Measurements from ENCODE around the gene PAPPA.

Gene PAPPA, protein sequence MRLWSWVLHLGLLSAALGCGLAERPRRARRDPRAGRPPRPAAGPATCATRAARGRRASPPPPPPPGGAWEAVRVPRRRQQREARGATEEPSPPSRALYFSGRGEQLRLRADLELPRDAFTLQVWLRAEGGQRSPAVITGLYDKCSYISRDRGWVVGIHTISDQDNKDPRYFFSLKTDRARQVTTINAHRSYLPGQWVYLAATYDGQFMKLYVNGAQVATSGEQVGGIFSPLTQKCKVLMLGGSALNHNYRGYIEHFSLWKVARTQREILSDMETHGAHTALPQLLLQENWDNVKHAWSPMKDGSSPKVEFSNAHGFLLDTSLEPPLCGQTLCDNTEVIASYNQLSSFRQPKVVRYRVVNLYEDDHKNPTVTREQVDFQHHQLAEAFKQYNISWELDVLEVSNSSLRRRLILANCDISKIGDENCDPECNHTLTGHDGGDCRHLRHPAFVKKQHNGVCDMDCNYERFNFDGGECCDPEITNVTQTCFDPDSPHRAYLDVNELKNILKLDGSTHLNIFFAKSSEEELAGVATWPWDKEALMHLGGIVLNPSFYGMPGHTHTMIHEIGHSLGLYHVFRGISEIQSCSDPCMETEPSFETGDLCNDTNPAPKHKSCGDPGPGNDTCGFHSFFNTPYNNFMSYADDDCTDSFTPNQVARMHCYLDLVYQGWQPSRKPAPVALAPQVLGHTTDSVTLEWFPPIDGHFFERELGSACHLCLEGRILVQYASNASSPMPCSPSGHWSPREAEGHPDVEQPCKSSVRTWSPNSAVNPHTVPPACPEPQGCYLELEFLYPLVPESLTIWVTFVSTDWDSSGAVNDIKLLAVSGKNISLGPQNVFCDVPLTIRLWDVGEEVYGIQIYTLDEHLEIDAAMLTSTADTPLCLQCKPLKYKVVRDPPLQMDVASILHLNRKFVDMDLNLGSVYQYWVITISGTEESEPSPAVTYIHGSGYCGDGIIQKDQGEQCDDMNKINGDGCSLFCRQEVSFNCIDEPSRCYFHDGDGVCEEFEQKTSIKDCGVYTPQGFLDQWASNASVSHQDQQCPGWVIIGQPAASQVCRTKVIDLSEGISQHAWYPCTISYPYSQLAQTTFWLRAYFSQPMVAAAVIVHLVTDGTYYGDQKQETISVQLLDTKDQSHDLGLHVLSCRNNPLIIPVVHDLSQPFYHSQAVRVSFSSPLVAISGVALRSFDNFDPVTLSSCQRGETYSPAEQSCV (N-terminal part only)

DNA sequence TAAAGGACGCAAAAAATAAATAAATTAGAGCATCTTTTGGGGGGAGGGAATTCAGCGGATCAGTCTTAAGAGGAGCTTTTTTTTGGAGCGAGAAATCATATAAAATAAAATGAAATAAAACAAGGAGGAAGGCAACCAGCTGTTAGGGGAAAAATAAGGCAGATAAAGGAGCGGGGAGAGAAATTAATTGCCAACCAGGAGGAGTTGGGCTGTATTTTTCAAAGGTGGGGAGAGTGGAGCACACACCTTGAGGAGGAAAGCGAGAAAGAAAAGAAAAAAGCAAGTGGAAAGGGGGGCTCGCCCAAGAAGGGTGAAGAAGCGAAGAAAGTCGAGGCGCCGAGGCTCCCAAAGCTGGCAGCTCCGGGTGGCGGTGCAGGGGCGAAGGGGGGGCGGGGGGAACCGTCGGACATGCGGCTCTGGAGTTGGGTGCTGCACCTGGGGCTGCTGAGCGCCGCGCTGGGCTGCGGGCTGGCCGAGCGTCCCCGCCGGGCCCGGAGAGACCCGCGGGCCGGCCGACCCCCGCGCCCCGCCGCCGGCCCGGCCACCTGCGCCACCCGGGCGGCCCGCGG is at the start of gene PAPPA:
PAPPA (plus strand) TSS at position 27 of the 569 bp plus-strand sequence; CDS start at position 409, 382 bp downstream.
- Histone ChIP-seq H3K9me3 (ENCODE audit: control insufficient read depth in 1 of 2, low read length in 2 of 2) (no peaks in the 10 kb centered on the region), H3K4me1 (ENCODE audit: control insufficient read depth in 1 of 2, insufficient read depth in 2 of 2, low read length in 2 of 2) (peaks cover 0 to 4% of the 10 kb centered on the region in 2 donors), H3K36me3 (ENCODE audit: control insufficient read depth in 1 of 2, insufficient read depth in 2 of 2, low read length in 2 of 2) (peaks cover 0 to 11% of the 10 kb centered on the region in 2 donors), H3K4me3 (ENCODE audit: low read depth in 1 of 2, low read length in 2 of 2) (peak within 1 kb of the TSS; percentile 48 to 65), H3K27ac (ENCODE audit: low read length) (peak within 1 kb of the TSS; percentile 73), H3K27me3 (ENCODE audit: low read depth, low read length) (peaks cover 17% of the 10 kb centered on the region)

DNA sequence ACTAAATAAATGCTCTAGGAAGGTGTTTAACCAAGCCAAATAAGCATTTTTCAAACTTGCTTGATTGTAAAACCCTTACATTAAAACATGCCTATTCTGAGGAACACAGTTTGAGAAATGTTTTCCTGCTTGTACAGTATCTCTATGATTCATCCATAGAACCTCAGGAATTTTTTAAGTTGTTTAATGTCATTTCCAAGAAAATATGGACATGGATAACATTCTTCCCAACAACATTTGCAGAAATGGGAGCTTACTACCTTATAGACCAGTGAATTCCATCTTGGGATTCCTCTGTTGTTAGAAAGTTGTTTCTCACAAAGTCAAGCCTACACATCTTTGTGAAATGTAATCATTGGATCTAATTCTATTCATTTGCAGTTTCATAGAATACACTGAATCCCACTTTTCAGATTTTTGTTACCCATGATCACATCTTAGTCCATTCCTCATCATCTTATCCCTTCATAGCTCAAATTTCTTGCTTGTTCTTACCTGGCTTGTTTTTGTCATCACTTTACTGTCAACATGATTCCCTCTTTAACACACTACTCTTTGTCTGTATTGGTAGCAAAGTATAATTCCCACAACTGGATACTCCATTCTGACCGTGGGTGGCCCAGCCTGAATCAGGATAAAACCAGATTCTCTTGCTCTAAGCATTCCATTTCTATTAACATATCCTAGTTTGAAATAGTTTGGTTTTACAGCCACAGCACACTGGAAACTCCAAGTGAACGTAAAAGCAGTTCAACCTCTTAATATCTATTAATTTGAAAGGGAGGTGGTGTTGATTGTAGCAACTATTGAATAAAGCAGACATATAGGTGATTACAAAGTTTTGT is 49.4 kb upstream of the PAPPA start:
- Histone ChIP-seq H3K4me1 (ENCODE audit: control insufficient read depth in 1 of 2, insufficient read depth in 2 of 2, low read length in 2 of 2) (no peaks in the 10 kb centered on the region), H3K27me3 (ENCODE audit: low read depth, low read length) (no peaks in the 10 kb centered on the region), H3K4me3 (ENCODE audit: low read depth in 1 of 2, low read length in 2 of 2) (no peak overlapping the region), H3K27ac (ENCODE audit: low read length) (no peak overlapping the region), H3K36me3 (ENCODE audit: control insufficient read depth in 1 of 2, insufficient read depth in 2 of 2, low read length in 2 of 2) (no peaks in the 10 kb centered on the region), H3K9me3 (ENCODE audit: control insufficient read depth in 1 of 2, low read length in 2 of 2) (no peaks in the 10 kb centered on the region)

DNA sequence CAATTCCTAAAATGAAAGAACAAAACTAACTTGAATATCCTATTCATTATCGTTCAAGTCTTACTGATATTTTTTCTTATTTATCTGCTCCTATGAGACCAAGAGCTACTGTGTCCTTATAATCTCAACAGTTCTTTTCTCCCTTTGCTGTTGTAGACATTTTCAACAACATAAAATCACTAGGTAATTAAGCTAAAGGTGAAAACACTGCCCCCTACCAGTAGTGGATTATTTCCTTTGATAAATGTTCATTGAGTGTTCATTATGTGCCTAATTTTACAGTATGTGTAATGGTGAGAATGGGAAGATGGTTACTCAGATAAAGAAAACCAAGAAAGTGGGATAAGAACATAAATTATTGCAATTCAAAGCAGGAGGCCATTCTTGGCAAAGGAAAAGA is 41.4 kb upstream of the PAPPA start:
- Histone ChIP-seq H3K4me1 (ENCODE audit: control insufficient read depth in 1 of 2, insufficient read depth in 2 of 2, low read length in 2 of 2) (no peaks in the 10 kb centered on the region), H3K9me3 (ENCODE audit: control insufficient read depth in 1 of 2, low read length in 2 of 2) (no peaks in the 10 kb centered on the region), H3K27me3 (ENCODE audit: low read depth, low read length) (no peaks in the 10 kb centered on the region), H3K4me3 (ENCODE audit: low read depth in 1 of 2, low read length in 2 of 2) (no peak overlapping the region), H3K27ac (ENCODE audit: low read length) (no peak overlapping the region), H3K36me3 (ENCODE audit: control insufficient read depth in 1 of 2, insufficient read depth in 2 of 2, low read length in 2 of 2) (no peaks in the 10 kb centered on the region)

DNA sequence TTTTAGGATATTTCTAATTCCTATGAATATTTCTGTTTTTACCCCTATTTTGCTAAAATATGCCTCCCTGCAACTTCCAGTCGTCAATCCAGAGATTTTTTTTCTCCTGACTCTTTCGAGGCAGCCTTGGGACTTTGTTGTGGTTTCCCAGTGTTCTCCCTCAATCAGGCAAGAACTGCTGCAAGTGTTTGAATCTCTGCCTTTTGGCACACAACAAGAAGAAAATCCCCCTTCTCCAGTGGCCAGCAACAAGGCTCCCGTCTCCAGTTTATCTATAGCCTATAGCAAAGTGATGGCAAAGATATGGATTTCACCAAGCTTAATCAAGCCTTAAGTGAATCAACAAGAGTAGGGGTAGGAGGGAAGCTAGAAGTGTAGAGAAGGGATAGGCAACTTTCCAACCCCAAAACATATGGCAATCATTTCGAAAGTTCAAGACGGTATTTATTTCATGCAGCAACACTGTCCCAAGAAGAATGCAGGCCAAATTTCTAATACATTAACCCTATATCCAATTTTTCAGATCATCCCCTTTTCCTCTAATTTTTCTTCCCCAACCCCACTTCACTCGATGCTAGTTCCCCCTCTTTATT is 37.7 kb upstream of the PAPPA start:
- Histone ChIP-seq H3K4me3 (ENCODE audit: low read depth in 1 of 2, low read length in 2 of 2) (no peak overlapping the region), H3K9me3 (ENCODE audit: control insufficient read depth in 1 of 2, low read length in 2 of 2) (no peaks in the 10 kb centered on the region), H3K4me1 (ENCODE audit: control insufficient read depth in 1 of 2, insufficient read depth in 2 of 2, low read length in 2 of 2) (no peaks in the 10 kb centered on the region), H3K27ac (ENCODE audit: low read length) (no peak overlapping the region), H3K36me3 (ENCODE audit: control insufficient read depth in 1 of 2, insufficient read depth in 2 of 2, low read length in 2 of 2) (no peaks in the 10 kb centered on the region), H3K27me3 (ENCODE audit: low read depth, low read length) (no peaks in the 10 kb centered on the region)

DNA sequence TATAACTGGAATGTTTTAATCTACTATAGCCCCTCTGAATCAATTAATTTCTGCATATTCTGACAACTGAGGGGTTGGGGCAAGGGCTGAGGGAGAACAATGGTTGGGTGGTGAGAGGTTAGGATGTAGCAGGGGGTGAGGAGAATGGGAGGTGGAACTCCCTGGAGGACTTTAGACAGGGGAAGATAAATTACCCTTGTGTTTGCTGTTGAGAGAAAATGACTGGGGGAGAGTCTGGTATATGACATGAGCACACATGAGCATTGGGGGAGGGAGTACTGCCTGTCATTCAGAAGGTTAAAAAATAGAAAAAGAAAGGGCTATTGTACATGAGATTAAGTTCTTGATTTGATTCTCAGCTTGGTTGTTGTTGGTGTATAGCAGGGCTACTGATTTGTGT is 37.2 kb upstream of the PAPPA start:
- Histone ChIP-seq H3K4me3 (ENCODE audit: low read depth in 1 of 2, low read length in 2 of 2) (no peak overlapping the region), H3K4me1 (ENCODE audit: control insufficient read depth in 1 of 2, insufficient read depth in 2 of 2, low read length in 2 of 2) (no peaks in the 10 kb centered on the region), H3K36me3 (ENCODE audit: control insufficient read depth in 1 of 2, insufficient read depth in 2 of 2, low read length in 2 of 2) (no peaks in the 10 kb centered on the region), H3K27ac (ENCODE audit: low read length) (no peak overlapping the region), H3K9me3 (ENCODE audit: control insufficient read depth in 1 of 2, low read length in 2 of 2) (no peaks in the 10 kb centered on the region), H3K27me3 (ENCODE audit: low read depth, low read length) (no peaks in the 10 kb centered on the region)

DNA sequence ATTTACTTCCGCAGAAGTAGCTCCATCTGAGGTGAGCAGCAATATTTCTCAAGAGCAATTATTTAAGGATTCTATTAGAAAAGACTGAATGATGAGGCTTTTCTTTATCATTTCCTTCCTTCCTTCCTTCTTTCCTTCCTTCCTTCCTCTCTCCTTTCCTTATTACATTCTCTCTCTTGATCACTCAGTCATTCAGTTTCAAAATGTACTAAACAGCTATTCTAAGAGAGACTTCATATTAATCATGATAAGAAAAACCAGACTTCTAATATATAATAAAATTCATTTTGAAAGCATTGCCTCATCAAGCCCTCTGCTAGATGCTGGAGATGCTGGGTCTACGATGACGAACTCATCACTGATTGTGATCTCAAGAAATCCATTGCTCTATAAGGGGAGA is 30.4 kb upstream of the PAPPA start:
- no peaks in the 10 kb centered on the region for H3K9me3 ChIP-seq (ENCODE audit: control insufficient read depth in 1 of 2, low read length in 2 of 2)
- no peak overlapping the region for H3K4me3 ChIP-seq (ENCODE audit: low read depth in 1 of 2, low read length in 2 of 2)
- no peaks in the 10 kb centered on the region for H3K4me1 ChIP-seq (ENCODE audit: control insufficient read depth in 1 of 2, insufficient read depth in 2 of 2, low read length in 2 of 2)
- H3K36me3 ChIP-seq (ENCODE audit: control insufficient read depth in 1 of 2, insufficient read depth in 2 of 2, low read length in 2 of 2), result no peaks in the 10 kb centered on the region
- H3K27me3 ChIP-seq (ENCODE audit: low read depth, low read length), result no peaks in the 10 kb centered on the region
- no peak overlapping the region for H3K27ac ChIP-seq (ENCODE audit: low read length)

DNA sequence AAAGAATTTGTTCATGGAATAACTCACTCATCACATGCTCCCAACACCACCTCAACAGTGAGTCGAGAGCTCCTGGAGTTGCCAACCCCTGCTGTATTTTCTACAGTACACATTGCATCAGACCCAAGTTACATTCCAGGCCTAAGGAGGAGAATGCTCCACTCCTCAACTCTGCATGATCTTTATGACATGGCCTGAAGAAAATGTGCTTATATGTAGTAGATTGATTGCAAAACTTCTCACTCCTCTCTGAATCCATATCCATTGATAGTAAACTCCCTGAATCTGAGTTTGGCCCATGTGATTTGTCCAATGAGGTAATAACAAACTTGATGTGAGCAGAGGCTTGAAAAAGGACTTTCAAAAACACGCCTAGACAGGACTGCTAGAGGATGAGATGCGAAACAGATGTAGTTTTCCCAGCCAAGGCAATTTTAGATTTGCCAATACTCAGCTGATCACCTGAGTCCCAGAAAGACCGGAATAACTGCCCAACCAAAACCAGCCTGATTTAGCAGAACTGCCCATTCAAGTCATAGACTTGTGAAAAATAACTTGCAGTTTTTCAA is 29.0 kb upstream of the PAPPA start:
- Histone ChIP-seq H3K27ac (ENCODE audit: low read length) (no peak overlapping the region), H3K4me1 (ENCODE audit: control insufficient read depth in 1 of 2, insufficient read depth in 2 of 2, low read length in 2 of 2) (no peaks in the 10 kb centered on the region), H3K27me3 (ENCODE audit: low read depth, low read length) (no peaks in the 10 kb centered on the region), H3K4me3 (ENCODE audit: low read depth in 1 of 2, low read length in 2 of 2) (no peak overlapping the region), H3K9me3 (ENCODE audit: control insufficient read depth in 1 of 2, low read length in 2 of 2) (no peaks in the 10 kb centered on the region), H3K36me3 (ENCODE audit: control insufficient read depth in 1 of 2, insufficient read depth in 2 of 2, low read length in 2 of 2) (no peaks in the 10 kb centered on the region)

DNA sequence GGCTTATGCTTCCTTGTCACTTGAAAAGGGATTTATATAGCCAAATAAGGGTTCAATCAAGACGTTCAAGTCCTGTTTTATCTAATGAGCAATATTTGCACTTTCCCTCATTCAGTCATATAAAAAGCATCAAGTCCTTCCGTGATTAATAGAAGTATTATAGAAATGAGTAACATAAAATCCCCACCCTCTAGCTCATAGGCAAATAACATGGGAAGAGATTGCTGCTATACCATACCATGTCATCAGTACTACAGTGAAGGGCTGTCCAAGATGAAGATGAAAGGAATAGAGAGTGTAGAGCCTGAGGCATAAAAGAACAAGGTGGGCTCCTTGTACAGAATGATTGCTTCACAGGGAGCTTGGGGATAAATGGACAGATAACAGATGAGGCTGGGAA is 20.4 kb upstream of the PAPPA start:
- no peaks in the 10 kb centered on the region for H3K27me3 ChIP-seq (ENCODE audit: low read depth, low read length)
- no peaks in the 10 kb centered on the region for H3K4me1 ChIP-seq (ENCODE audit: control insufficient read depth in 1 of 2, insufficient read depth in 2 of 2, low read length in 2 of 2)

DNA sequence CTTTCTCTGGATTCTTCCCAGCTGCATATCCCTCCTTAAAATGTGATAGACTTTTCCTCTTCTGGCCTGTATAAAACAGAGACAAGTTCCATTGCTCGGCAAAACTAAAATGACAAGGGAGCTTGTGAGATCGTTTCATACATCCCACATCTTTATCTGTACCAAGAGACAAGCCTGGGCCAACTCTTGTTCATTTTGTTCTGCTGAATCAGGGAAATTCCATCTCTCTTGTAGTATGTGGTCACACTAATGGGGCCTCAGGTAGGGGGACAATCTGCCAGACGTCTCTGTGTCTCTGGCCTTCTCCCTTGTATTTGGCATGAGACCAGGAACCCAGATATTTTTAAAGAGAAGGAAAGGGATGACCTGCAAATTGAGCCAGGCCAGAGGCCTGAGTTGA is 18.6 kb upstream of the PAPPA start:
- Histone ChIP-seq H3K9me3 (ENCODE audit: control insufficient read depth in 1 of 2, low read length in 2 of 2) (peaks cover 0 to 5% of the 10 kb centered on the region in 2 donors), H3K4me1 (ENCODE audit: control insufficient read depth in 1 of 2, insufficient read depth in 2 of 2, low read length in 2 of 2) (no peaks in the 10 kb centered on the region), H3K27ac (ENCODE audit: low read length) (no peak overlapping the region), H3K36me3 (ENCODE audit: control insufficient read depth in 1 of 2, insufficient read depth in 2 of 2, low read length in 2 of 2) (no peaks in the 10 kb centered on the region), H3K4me3 (ENCODE audit: low read depth in 1 of 2, low read length in 2 of 2) (no peak overlapping the region), H3K27me3 (ENCODE audit: low read depth, low read length) (no peaks in the 10 kb centered on the region)

More for the DNA sequence above, 20.4 kb upstream of the PAPPA start:
- Histone ChIP-seq H3K4me3 (ENCODE audit: low read depth in 1 of 2, low read length in 2 of 2) (no peak overlapping the region), H3K27ac (ENCODE audit: low read length) (no peak overlapping the region), H3K9me3 (ENCODE audit: control insufficient read depth in 1 of 2, low read length in 2 of 2) (peaks cover 0 to 5% of the 10 kb centered on the region in 2 donors), H3K36me3 (ENCODE audit: control insufficient read depth in 1 of 2, insufficient read depth in 2 of 2, low read length in 2 of 2) (no peaks in the 10 kb centered on the region)

DNA sequence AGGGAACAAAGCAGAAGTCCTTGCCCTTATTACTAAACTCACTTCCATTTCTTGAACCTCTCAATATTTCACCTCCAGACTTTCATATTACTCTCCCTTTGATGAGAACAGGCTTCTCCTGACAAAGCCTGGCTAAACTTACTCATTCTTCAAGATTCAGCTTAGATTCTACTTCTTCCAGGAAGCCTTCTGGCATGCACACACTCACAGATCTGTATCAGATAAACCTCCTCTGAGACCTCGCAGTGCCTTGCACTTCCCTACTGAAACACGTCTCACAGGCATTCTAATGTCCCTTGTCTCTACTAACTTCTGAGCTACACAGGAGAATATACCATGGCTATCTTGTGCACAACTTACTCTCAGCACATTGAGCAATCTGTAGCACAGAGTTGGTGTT is 16.6 kb upstream of the PAPPA start:
- no peaks in the 10 kb centered on the region for H3K4me1 ChIP-seq (ENCODE audit: control insufficient read depth in 1 of 2, insufficient read depth in 2 of 2, low read length in 2 of 2)

More for the DNA sequence above, 16.6 kb upstream of the PAPPA start:
- Histone ChIP-seq H3K27ac (ENCODE audit: low read length) (no peak overlapping the region), H3K9me3 (ENCODE audit: control insufficient read depth in 1 of 2, low read length in 2 of 2) (no peaks in the 10 kb centered on the region), H3K27me3 (ENCODE audit: low read depth, low read length) (no peaks in the 10 kb centered on the region), H3K4me3 (ENCODE audit: low read depth in 1 of 2, low read length in 2 of 2) (no peak overlapping the region), H3K36me3 (ENCODE audit: control insufficient read depth in 1 of 2, insufficient read depth in 2 of 2, low read length in 2 of 2) (no peaks in the 10 kb centered on the region)

Data from muscle layer of duodenum (tissue), 2 donors.